CD4-positive, alpha-beta memory T cell (primary cell): ENCODE measurements around the gene SURF4. TPM values are rescaled to one million over a fixed set of nuclear protein-coding genes. Genes with fewer than 3 reads are reported as not detected.
"Not testable (repeated sequence)": the region's sequence is repeated elsewhere in the genome, so short reads cannot be mapped to it uniquely, and the experiment has no call there.

Source experiments
- CTCF ChIA-PET: fragments of 350-600 bp; sonication (Branson Sonifier 250); formaldehyde crosslinking; loops from one replicate; lab custom pipeline; 2021; ENCODE audit warnings: inconsistent platforms; ENCODE audit not compliant: partially characterized antibody; lab: Charles Lee
- POLR2A ChIA-PET: fragments of 350-600 bp; sonication (Branson Sonifier 250); formaldehyde crosslinking; loops from one replicate; lab custom pipeline; 2021; ENCODE audit not compliant: partially characterized antibody; lab: Charles Lee
- DNase-seq, 5 donors: peaks; one replicate each; pipeline versions ENCODE4 v3.0.0 to v3.0.0-alpha.2; 2020 to 2022; ENCODE audit warnings: mixed read lengths in 1 of 5
- H3K27ac ChIP-seq: one replicate; pipeline ENCODE4 v1.7.0; 2013; ENCODE audit warnings: low read depth, low read length
- H3K27me3 ChIP-seq: 2 replicates; pipeline ENCODE4 v1.7.0; 2013; ENCODE audit warnings: mild to moderate bottlenecking, low read length, moderate library complexity; ENCODE audit not compliant: insufficient read depth
- H3K36me3 ChIP-seq: 2 replicates; pipeline ENCODE4 v1.7.0; 2013; ENCODE audit warnings: mild to moderate bottlenecking, low read length, moderate library complexity; ENCODE audit not compliant: insufficient read depth
- H3K4me1 ChIP-seq: 2 replicates; pipeline ENCODE4 v1.7.0; 2013; ENCODE audit warnings: mild to moderate bottlenecking, low read length, moderate library complexity; ENCODE audit not compliant: insufficient read depth
- H3K4me3 ChIP-seq, 2 donors: one replicate each; pipeline ENCODE4 v1.7.0; 2013; ENCODE audit warnings: low read length in 2 of 2, mild to moderate bottlenecking in 1 of 2
- H3K9me3 ChIP-seq, 2 donors: one replicate each; pipeline ENCODE4 v1.7.0; 2013; ENCODE audit warnings: low read length in 2 of 2, control low read depth in 1 of 2; ENCODE audit not compliant: control insufficient read depth in 1 of 2
- H3K27ac Mint-ChIP-seq, 7 donors: one replicate each; pipeline ENCODE4 v1.8.0; 2020 to 2021; ENCODE audit warnings: mixed read lengths in 7 of 7, mild to moderate bottlenecking in 6 of 7, inconsistent platforms in 3 of 7, moderate library complexity in 3 of 7
- H3K27me3 Mint-ChIP-seq, 2 donors: one replicate each; pipeline ENCODE4 v1.8.0; 2020 to 2021; ENCODE audit warnings: mixed read lengths in 2 of 2
- H3K36me3 Mint-ChIP-seq, 2 donors: one replicate each; pipeline ENCODE4 v1.8.0; 2020 to 2021; ENCODE audit warnings: mixed read lengths in 2 of 2, inconsistent platforms in 1 of 2, mild to moderate bottlenecking in 1 of 2
- H3K4me1 Mint-ChIP-seq, 4 donors: one replicate each; pipeline ENCODE4 v1.8.0; 2020 to 2021; ENCODE audit warnings: mixed read lengths in 4 of 4, mild to moderate bottlenecking in 1 of 4
- H3K4me3 Mint-ChIP-seq, 8 donors: one replicate each; pipeline ENCODE4 v1.8.0; 2020 to 2021; ENCODE audit warnings: mixed read lengths in 8 of 8, mild to moderate bottlenecking in 7 of 8, moderate library complexity in 6 of 8, inconsistent platforms in 3 of 8
- H3K9me3 Mint-ChIP-seq, 8 donors: one replicate each; pipeline ENCODE4 v1.8.0; 2020 to 2021; ENCODE audit warnings: mixed read lengths in 8 of 8, mild to moderate bottlenecking in 5 of 8, inconsistent platforms in 3 of 8, moderate library complexity in 1 of 8
- intact Hi-C: fragments of 100-400 bp; cut with micrococcal nuclease; formaldehyde crosslinking; loops from one replicate; pipeline ENCODE4 v1.15.1; 2023
- polyA plus RNA-seq, 2 donors: library from polyadenylated mRNA; unstranded; fragments of 300-500 nt; fragmentation: Illumina TruSeq; gene quantifications; one replicate each; pipeline ENCODE4 v1.2.3, GENCODE V29; 2021
- total RNA-seq, 2 experiments: library from RNA; stranded (reverse); gene quantifications; one replicate each; pipeline ENCODE4 v1.2.3, GENCODE V29; 2021

SURF4 gene
- total and polyA plus RNA-seq, 4 experiments from 2014 or later, result 103 to 264 (median 133) TPM

- no peak overlapping the region for H3K27ac Mint-ChIP-seq
- H3K36me3 Mint-ChIP-seq, result peaks cover 0 to 3% of the 10 kb centered on the region in 2 donors
- CTCF ChIA-PET, result no interaction called here
- no peaks in the 10 kb centered on the region for H3K36me3 ChIP-seq
- intact Hi-C loops, result no loop called here
- no peaks in the 10 kb centered on the region for H3K9me3 Mint-ChIP-seq
- H3K27me3 ChIP-seq, result no peaks in the 10 kb centered on the region
- POLR2A ChIA-PET, result no interaction called here
- no peak overlapping the region for H3K27ac ChIP-seq
- H3K4me3 ChIP-seq, result no peak overlapping the region
- H3K9me3 ChIP-seq, result no peaks in the 10 kb centered on the region
- no peaks in the 10 kb centered on the region for H3K4me1 ChIP-seq
- H3K4me1 Mint-ChIP-seq, result peaks cover 0 to 3% (median 0%) of the 10 kb centered on the region in 4 donors
- H3K4me3 Mint-ChIP-seq, result no peak overlapping the region
- DNase-seq, result no peak
- H3K27me3 Mint-ChIP-seq, result no peaks in the 10 kb centered on the region
Observed at GRCh38 chr9:133322701-133323100, 53.2 kb downstream of the SURF4 start.

GRCh38 chr9:133321411-133321935, 54.4 kb downstream of the SURF4 start:
- POLR2A ChIA-PET, result no interaction called here

GRCh38 chr9:133320421-133320881, 55.4 kb downstream of the SURF4 start:
- ChIA-PET CTCF (no interaction called here), POLR2A (no interaction called here)
- DNase-seq, result no peak
- Histone ChIP-seq H3K4me3 (no peak overlapping the region), H3K27ac (no peak overlapping the region), H3K4me1 (no peaks in the 10 kb centered on the region), H3K9me3 (no peaks in the 10 kb centered on the region), H3K27me3 (no peaks in the 10 kb centered on the region), H3K36me3 (no peaks in the 10 kb centered on the region)
- Mint-ChIP-seq H3K36me3 (no peaks in the 10 kb centered on the region), H3K4me3 (no peak overlapping the region), H3K27ac (no peak overlapping the region), H3K9me3 (peaks cover 0 to 1% (median 0%) of the 10 kb centered on the region in 8 donors), H3K27me3 (peaks cover 0 to 2% of the 10 kb centered on the region in 2 donors), H3K4me1 (no peaks in the 10 kb centered on the region)
- intact Hi-C loops, result no loop called here

More at GRCh38 chr9:133321411-133321935, 54.4 kb downstream of the SURF4 start:
- Histone ChIP-seq H3K36me3 (no peaks in the 10 kb centered on the region), H3K27ac (no peak overlapping the region), H3K27me3 (no peaks in the 10 kb centered on the region), H3K9me3 (no peaks in the 10 kb centered on the region), H3K4me1 (no peaks in the 10 kb centered on the region), H3K4me3 (no peak overlapping the region)
- Mint-ChIP-seq H3K27ac (no peak overlapping the region), H3K4me3 (no peak overlapping the region), H3K36me3 (peaks cover 0 to 3% of the 10 kb centered on the region in 2 donors), H3K9me3 (no peaks in the 10 kb centered on the region), H3K27me3 (peaks cover 0 to 2% of the 10 kb centered on the region in 2 donors), H3K4me1 (peaks cover 0 to 3% (median 0%) of the 10 kb centered on the region in 4 donors)
- CTCF ChIA-PET, result no interaction called here
- DNase-seq, result no peak
- intact Hi-C loops, result no loop called here

GRCh38 chr9:133317551-133317950, 58.3 kb downstream of the SURF4 start:
- H3K27me3 Mint-ChIP-seq, H3K9me3 ChIP-seq, H3K4me3 ChIP-seq, H3K9me3 Mint-ChIP-seq, H3K36me3 ChIP-seq, H3K4me3 Mint-ChIP-seq, CTCF ChIA-PET, H3K27ac ChIP-seq, H3K36me3 Mint-ChIP-seq, H3K4me1 ChIP-seq, H3K27ac Mint-ChIP-seq, intact Hi-C loops, H3K4me1 Mint-ChIP-seq, POLR2A ChIA-PET, H3K27me3 ChIP-seq, DNase-seq: not testable (repeated sequence)

GRCh38 chr9:133315997-133316396, 59.9 kb downstream of the SURF4 start:
- H3K27ac Mint-ChIP-seq, result no peak overlapping the region
- intact Hi-C loops, result no loop called here

More at GRCh38 chr9:133315997-133316396, 59.9 kb downstream of the SURF4 start:
- H3K4me3 Mint-ChIP-seq, result no peak overlapping the region
- H3K4me3 ChIP-seq, result no peak overlapping the region
- H3K27me3 Mint-ChIP-seq, result peaks cover 0 to 3% of the 10 kb centered on the region in 2 donors
- no peaks in the 10 kb centered on the region for H3K36me3 Mint-ChIP-seq
- H3K4me1 Mint-ChIP-seq, result no peaks in the 10 kb centered on the region
- no peaks in the 10 kb centered on the region for H3K27me3 ChIP-seq
- no peak overlapping the region for H3K27ac ChIP-seq
- no peak for DNase-seq
- no peaks in the 10 kb centered on the region for H3K4me1 ChIP-seq
- CTCF ChIA-PET, result no interaction called here
- H3K36me3 ChIP-seq, result no peaks in the 10 kb centered on the region
- no peaks in the 10 kb centered on the region for H3K9me3 ChIP-seq
- POLR2A ChIA-PET, result no interaction called here
- peaks cover 0 to 1% (median 0%) of the 10 kb centered on the region in 8 donors for H3K9me3 Mint-ChIP-seq

Other genes with a start within 250 kb of the SURF4 start
- gene GBGT1, start 212.1 kb downstream of the SURF4 start, total RNA-seq, result 1 to 10 TPM; 3.6 to 6.3 TPM
- under 1 TPM; 0.16 to 0.50 TPM for gene GBGT1, start 212.1 kb downstream of the SURF4 start, polyA plus RNA-seq
- not detected for gene OBP2B, start 166.8 kb downstream of the SURF4 start, total RNA-seq
- not detected for gene OBP2B, start 166.8 kb downstream of the SURF4 start, polyA plus RNA-seq
- gene ABO, start 100.9 kb downstream of the SURF4 start, total RNA-seq, result under 1 TPM in 1 of 2 experiments, not detected in 1; 0.29 TPM
- 1 to 10 TPM; 1.2 to 1.7 TPM for gene ABO, start 100.9 kb downstream of the SURF4 start, polyA plus RNA-seq
- gene SURF6, start 39.9 kb downstream of the SURF4 start, total RNA-seq, result 10 to 100 TPM; 28.6 to 28.9 TPM
- 10 to 100 TPM in 1 of 2 donors, 1 to 10 TPM in 1; 2.3 to 13.4 TPM for gene SURF6, start 39.9 kb downstream of the SURF4 start, polyA plus RNA-seq
- 10 to 100 TPM; 40.2 to 42.8 TPM for gene MED22, start 27.9 kb downstream of the SURF4 start, total RNA-seq
- 10 to 100 TPM in 1 of 2 donors, 1 to 10 TPM in 1; 8.1 to 16.0 TPM for gene MED22, start 27.9 kb downstream of the SURF4 start, polyA plus RNA-seq
- 1,000 to 10,000 TPM; 2,104 to 2,268 TPM for gene RPL7A, start 27.8 kb downstream of the SURF4 start, total RNA-seq
- gene RPL7A, start 27.8 kb downstream of the SURF4 start, polyA plus RNA-seq, result 1,000 to 10,000 TPM in 1 of 2 donors, 100 to 1,000 TPM in 1; 794 to 1,144 TPM
- 10 to 100 TPM; 54.3 to 61.1 TPM for gene SURF1, start 19.6 kb downstream of the SURF4 start, total RNA-seq
- gene SURF1, start 19.6 kb downstream of the SURF4 start, polyA plus RNA-seq, result 100 to 1,000 TPM; 105 to 114 TPM
- gene SURF2, start 19.5 kb downstream of the SURF4 start, total RNA-seq, result 10 to 100 TPM; 19.5 to 19.8 TPM
- 10 to 100 TPM; 29.7 to 46.7 TPM for gene SURF2, start 19.5 kb downstream of the SURF4 start, polyA plus RNA-seq
- gene STKLD1, start 306 bp upstream of the SURF4 start, total RNA-seq, result 1 to 10 TPM; 1.4 to 2.1 TPM
- gene STKLD1, start 306 bp upstream of the SURF4 start, polyA plus RNA-seq, result 1 to 10 TPM in 1 of 2 donors, not detected in 1; 1.5 TPM
- gene REXO4, start 42.0 kb upstream of the SURF4 start, total RNA-seq, result 10 to 100 TPM; 38.7 to 39.0 TPM
- gene REXO4, start 42.0 kb upstream of the SURF4 start, polyA plus RNA-seq, result 10 to 100 TPM; 10.7 to 25.2 TPM
- 1 to 10 TPM; 1.5 to 1.7 TPM for gene ADAMTS13, start 46.3 kb upstream of the SURF4 start, total RNA-seq
- not detected for gene ADAMTS13, start 46.3 kb upstream of the SURF4 start, polyA plus RNA-seq
- gene CACFD1, start 83.9 kb upstream of the SURF4 start, total RNA-seq, result 1 to 10 TPM; 2.5 to 2.6 TPM
- gene CACFD1, start 83.9 kb upstream of the SURF4 start, polyA plus RNA-seq, result 1 to 10 TPM; 2.9 to 3.4 TPM
- 1 to 10 TPM; 1.6 to 2.5 TPM for gene SLC2A6, start 103.0 kb upstream of the SURF4 start, total RNA-seq
- 1 to 10 TPM in 1 of 2 donors, under 1 TPM in 1; 0.41 to 1.1 TPM for gene SLC2A6, start 103.0 kb upstream of the SURF4 start, polyA plus RNA-seq
- not detected for gene MYMK, start 148.9 kb upstream of the SURF4 start, total RNA-seq
- not detected for gene MYMK, start 148.9 kb upstream of the SURF4 start, polyA plus RNA-seq
- gene ADAMTSL2, start 158.6 kb upstream of the SURF4 start, total RNA-seq, result under 1 TPM; 0.09 to 0.17 TPM
- under 1 TPM in 1 of 2 donors, not detected in 1; 0.07 TPM for gene ADAMTSL2, start 158.6 kb upstream of the SURF4 start, polyA plus RNA-seq
- not detected for gene FAM163B, start 233.3 kb upstream of the SURF4 start, total RNA-seq
- not detected for gene FAM163B, start 233.3 kb upstream of the SURF4 start, polyA plus RNA-seq